Hypothalamus (tissue), 51 donors: ENCODE data around the gene C3orf33.

ENCODE experiments used
- DNase-seq, 51 donors: peaks; one replicate each; lab custom pipeline; 2025; lab: John Stamatoyannopoulos, UW

C3orf33 gene

GRCh38 chr3:155790272-155790925 lies 15.7 kb downstream of the C3orf33 start:
- DNase-seq = no peak

GRCh38 chr3:155785662-155786295 lies 20.3 kb downstream of the C3orf33 start:
- DNase-seq = no peak

- no peak for DNase-seq
These were observed 23.6 kb downstream of the C3orf33 start for GRCh38 chr3:155782390-155782953.

GRCh38 chr3:155780291-155780690 lies 25.8 kb downstream of the C3orf33 start:
- DNase-seq = no peak

GRCh38 chr3:155778462-155778861 lies 27.6 kb downstream of the C3orf33 start:
- no peak for DNase-seq

GRCh38 chr3:155772801-155773200 lies 33.3 kb downstream of the C3orf33 start:
- no peak for DNase-seq

GRCh38 chr3:155771126-155771525 lies 35.0 kb downstream of the C3orf33 start:
- DNase-seq = no peak

GRCh38 chr3:155766206-155766605 lies 39.9 kb downstream of the C3orf33 start:
- no peak for DNase-seq

- DNase-seq = no peak
These were observed 42.1 kb downstream of the C3orf33 start for GRCh38 chr3:155763870-155764463.

GRCh38 chr3:155760653-155761052 lies 45.4 kb downstream of the C3orf33 start:
- DNase-seq = no peak

GRCh38 chr3:155757577-155757976 lies 48.5 kb downstream of the C3orf33 start:
- DNase-seq = no peak

- DNase-seq = no peak
These were observed 52.9 kb downstream of the C3orf33 start for GRCh38 chr3:155753038-155753639.

GRCh38 chr3:155748611-155749365 lies 57.3 kb downstream of the C3orf33 start:
- DNase-seq = no peak

- no peak for DNase-seq
These were observed 58.2 kb downstream of the C3orf33 start for GRCh38 chr3:155747946-155748290.

- no peak for DNase-seq
These were observed 58.7 kb downstream of the C3orf33 start for GRCh38 chr3:155747286-155747945.

GRCh38 chr3:155746703-155747102 lies 59.4 kb downstream of the C3orf33 start:
- DNase-seq = no peak

- peak in 19 of 51 donors; percentile 2 to 56 (median 10) for DNase-seq
These were observed 60.1 kb downstream of the C3orf33 start for GRCh38 chr3:155745795-155746550.

- DNase-seq = peak in 48 of 51 donors; percentile 11 to 74 (median 42)
These were observed 61.3 kb downstream of the C3orf33 start, which contains the start of gene PLCH1 for GRCh38 chr3:155744626-155745324. Gene PLCH1, minus strand, starts transcription at chr3:155745071. Its CDS starts 40,847 bp downstream, at chr3:155704224.
